ENCODE results near the gene SMO. TPM values are rescaled to one million over a fixed set of nuclear protein-coding genes. Genes with fewer than 3 reads are reported as not detected.

Gene SMO
- total RNA-seq, 2 donors from 2014 or later: 75.5 to 76.2 TPM

GRCh38 chr7:129255800-129256199, 67.4 kb downstream of the SMO start:
- Mint-ChIP-seq H3K27ac (no peak overlapping the region), H3K4me3 (no peak overlapping the region), H3K36me3 (ENCODE audit: low read depth) (no peaks in the 10 kb centered on the region), H3K27me3 (ENCODE audit: insufficient read depth) (no peaks in the 10 kb centered on the region), H3K9me3 (no peaks in the 10 kb centered on the region), H3K4me1 (peaks cover 32% of the 10 kb centered on the region)
- no peak overlapping the region for H3K27ac ChIP-seq (ENCODE audit: low read depth, low read length)
- TF ChIP-seq, protein P1, sequence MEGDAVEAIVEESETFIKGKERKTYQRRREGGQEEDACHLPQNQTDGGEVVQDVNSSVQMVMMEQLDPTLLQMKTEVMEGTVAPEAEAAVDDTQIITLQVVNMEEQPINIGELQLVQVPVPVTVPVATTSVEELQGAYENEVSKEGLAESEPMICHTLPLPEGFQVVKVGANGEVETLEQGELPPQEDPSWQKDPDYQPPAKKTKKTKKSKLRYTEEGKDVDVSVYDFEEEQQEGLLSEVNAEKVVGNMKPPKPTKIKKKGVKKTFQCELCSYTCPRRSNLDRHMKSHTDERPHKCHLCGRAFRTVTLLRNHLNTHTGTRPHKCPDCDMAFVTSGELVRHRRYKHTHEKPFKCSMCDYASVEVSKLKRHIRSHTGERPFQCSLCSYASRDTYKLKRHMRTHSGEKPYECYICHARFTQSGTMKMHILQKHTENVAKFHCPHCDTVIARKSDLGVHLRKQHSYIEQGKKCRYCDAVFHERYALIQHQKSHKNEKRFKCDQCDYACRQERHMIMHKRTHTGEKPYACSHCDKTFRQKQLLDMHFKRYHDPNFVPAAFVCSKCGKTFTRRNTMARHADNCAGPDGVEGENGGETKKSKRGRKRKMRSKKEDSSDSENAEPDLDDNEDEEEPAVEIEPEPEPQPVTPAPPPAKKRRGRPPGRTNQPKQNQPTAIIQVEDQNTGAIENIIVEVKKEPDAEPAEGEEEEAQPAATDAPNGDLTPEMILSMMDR (conservative IDR thresholded peaks at IDR 0.05): no peak
- no peak overlapping the region for H3K9ac ChIP-seq (ENCODE audit: extremely low read depth, low read length, poor library complexity, severe bottlenecking)
- H3K4me1 ChIP-seq (ENCODE audit: control insufficient read depth, insufficient read depth, low read length): peaks cover 3% of the 10 kb centered on the region
- H3K27me3 ChIP-seq (ENCODE audit: control insufficient read depth, insufficient read depth, low read length, poor library complexity, severe bottlenecking): no peaks in the 10 kb centered on the region
- H3K9me3 ChIP-seq (ENCODE audit: control insufficient read depth, low read length): no peaks in the 10 kb centered on the region
- 90 to 95% methylated on average over 2 to 4 of the region's 4 CpGs for WGBS, 2 experiments (ENCODE audit: insufficient coverage in 1 of 2, insufficient read length in 1 of 2)
- no peaks in the 10 kb centered on the region for H3K36me3 ChIP-seq (ENCODE audit: control insufficient read depth, insufficient read depth, low read length)
- no peak overlapping the region for H3K4me3 ChIP-seq (ENCODE audit: low read length)
- no peak for DNase-seq

DNA sequence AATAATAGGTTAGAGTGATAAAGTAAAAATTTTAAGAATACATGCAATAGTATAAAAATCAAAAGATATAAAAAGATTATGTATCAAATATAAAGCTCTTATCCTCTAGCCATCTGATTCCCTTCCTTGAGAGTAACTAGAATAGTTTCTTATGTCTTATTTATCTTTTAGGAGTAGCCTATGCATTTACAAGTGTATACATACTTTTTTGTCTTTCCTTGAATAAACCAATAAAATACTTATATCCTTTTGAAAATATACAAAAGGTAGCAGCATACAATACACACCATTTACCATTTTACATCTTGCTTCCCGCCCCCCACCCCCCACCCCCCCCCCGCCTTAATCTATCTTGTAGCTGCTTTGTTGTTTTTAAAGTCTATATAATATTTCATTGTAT, 67.8 kb downstream of the SMO start:
- no peak overlapping the region for H3K4me3 Mint-ChIP-seq
- H3K9ac ChIP-seq (ENCODE audit: extremely low read depth, low read length, poor library complexity, severe bottlenecking): no peak overlapping the region
- no peaks in the 10 kb centered on the region for H3K27me3 ChIP-seq (ENCODE audit: control insufficient read depth, insufficient read depth, low read length, poor library complexity, severe bottlenecking)
- no peaks in the 10 kb centered on the region for H3K9me3 Mint-ChIP-seq
- peaks cover 31% of the 10 kb centered on the region for H3K4me1 Mint-ChIP-seq
- WGBS, 2 experiments (ENCODE audit: insufficient coverage in 1 of 2, insufficient read length in 1 of 2): no CpG with 5 or more reads among the region's 2 CpGs
- H3K36me3 Mint-ChIP-seq (ENCODE audit: low read depth): no peaks in the 10 kb centered on the region
- H3K9me3 ChIP-seq (ENCODE audit: control insufficient read depth, low read length): no peaks in the 10 kb centered on the region
- H3K36me3 ChIP-seq (ENCODE audit: control insufficient read depth, insufficient read depth, low read length): no peaks in the 10 kb centered on the region
- DNase-seq: no peak
- no peak overlapping the region for H3K27ac Mint-ChIP-seq
- H3K4me3 ChIP-seq (ENCODE audit: low read length): no peak overlapping the region
- no peak overlapping the region for H3K27ac ChIP-seq (ENCODE audit: low read depth, low read length)
- TF ChIP-seq, protein P1 (conservative IDR thresholded peaks at IDR 0.05): no peak
- no peaks in the 10 kb centered on the region for H3K27me3 Mint-ChIP-seq (ENCODE audit: insufficient read depth)
- peaks cover 3% of the 10 kb centered on the region for H3K4me1 ChIP-seq (ENCODE audit: control insufficient read depth, insufficient read depth, low read length)

DNA sequence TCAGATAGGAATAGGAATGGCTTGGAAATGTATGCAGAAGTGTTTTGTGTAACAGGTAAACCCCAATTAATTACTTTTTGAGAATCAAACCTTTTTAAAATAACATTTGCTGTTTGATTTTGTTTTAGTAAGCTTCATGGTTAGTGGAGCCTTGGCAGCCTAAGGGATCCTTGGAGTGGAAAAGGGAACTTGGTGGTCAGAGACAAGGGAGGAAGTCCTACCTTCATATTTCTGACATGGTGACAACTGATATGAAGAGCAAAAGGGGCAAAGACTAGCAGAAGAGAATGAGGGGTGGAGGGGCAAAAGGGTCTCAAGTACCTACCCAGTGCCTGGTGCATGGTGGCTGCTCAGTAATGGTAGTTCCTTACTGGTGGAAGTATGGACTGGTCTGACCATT, 68.7 kb downstream of the SMO start:
- Mint-ChIP-seq H3K27ac (peak overlapping the region; percentile 8), H3K9me3 (no peaks in the 10 kb centered on the region)

More for the DNA sequence above, 68.7 kb downstream of the SMO start:
- no peak overlapping the region for H3K4me3 ChIP-seq (ENCODE audit: low read length)
- no peak overlapping the region for H3K4me3 Mint-ChIP-seq
- H3K4me1 Mint-ChIP-seq: peaks cover 31% of the 10 kb centered on the region
- DNase-seq: no peak
- peaks cover 3% of the 10 kb centered on the region for H3K4me1 ChIP-seq (ENCODE audit: control insufficient read depth, insufficient read depth, low read length)
- no peaks in the 10 kb centered on the region for H3K36me3 ChIP-seq (ENCODE audit: control insufficient read depth, insufficient read depth, low read length)
- H3K9ac ChIP-seq (ENCODE audit: extremely low read depth, low read length, poor library complexity, severe bottlenecking): no peak overlapping the region
- no peaks in the 10 kb centered on the region for H3K36me3 Mint-ChIP-seq (ENCODE audit: low read depth)
- TF ChIP-seq, protein P1 (conservative IDR thresholded peaks at IDR 0.05): no peak
- no peaks in the 10 kb centered on the region for H3K27me3 Mint-ChIP-seq (ENCODE audit: insufficient read depth)
- H3K27ac ChIP-seq (ENCODE audit: low read depth, low read length): no peak overlapping the region
- H3K27me3 ChIP-seq (ENCODE audit: control insufficient read depth, insufficient read depth, low read length, poor library complexity, severe bottlenecking): no peaks in the 10 kb centered on the region
- no peaks in the 10 kb centered on the region for H3K9me3 ChIP-seq (ENCODE audit: control insufficient read depth, low read length)

Measured in endodermal cell (in vitro differentiated cells).